Urinary bladder (tissue), 4 donors: Measurements from ENCODE around the gene NEK10. TPM values are rescaled to one million over a fixed set of nuclear protein-coding genes. Genes with fewer than 3 reads are reported as not detected.

Source experiments
- DNase-seq: peaks from one replicate; pipeline ENCODE4 v3.0.0-alpha.2; 2015; ENCODE audit errors: extremely low spot score
- H3K27ac ChIP-seq: one replicate; pipeline ENCODE4 v1.5.1; 2013; ENCODE audit warnings: low read depth, mild to moderate bottlenecking, moderate library complexity
- H3K36me3 ChIP-seq: one replicate; pipeline ENCODE4 v1.6.1; 2013; ENCODE audit warnings: mild to moderate bottlenecking, moderate library complexity; ENCODE audit not compliant: insufficient read depth
- H3K4me1 ChIP-seq: one replicate; pipeline ENCODE4 v1.6.1; 2013; ENCODE audit warnings: mild to moderate bottlenecking, moderate library complexity; ENCODE audit not compliant: insufficient read depth
- H3K4me3 ChIP-seq: one replicate; pipeline ENCODE4 v1.5.1; 2013; ENCODE audit warnings: low read depth, low read length
- WGBS: extraction: QIAGEN DNeasy Blood & Tissue Kit; methylation state at CpG from one replicate; pipeline ENCODE4 v1.1.7; 2013; 5-methylcytosine and 5-hydroxymethylcytosine counted together
- polyA plus RNA-seq: library from polyadenylated mRNA; stranded (reverse); fragments of 200-250 nt; gene quantifications from one replicate; pipeline ENCODE4 v1.2.3, GENCODE V29; 2013
- total RNA-seq: library from RNA; depleted of rRNA; stranded (reverse); fragments of >200 nt; gene quantifications from one replicate; pipeline ENCODE4 v1.2.3, GENCODE V29; 2014
- donor health status: healthy with polysubstance abuse.
- donor health status: healthy.

Gene NEK10
- total and polyA plus RNA-seq, 2 donors, result 2.0 to 7.5 TPM

DNA sequence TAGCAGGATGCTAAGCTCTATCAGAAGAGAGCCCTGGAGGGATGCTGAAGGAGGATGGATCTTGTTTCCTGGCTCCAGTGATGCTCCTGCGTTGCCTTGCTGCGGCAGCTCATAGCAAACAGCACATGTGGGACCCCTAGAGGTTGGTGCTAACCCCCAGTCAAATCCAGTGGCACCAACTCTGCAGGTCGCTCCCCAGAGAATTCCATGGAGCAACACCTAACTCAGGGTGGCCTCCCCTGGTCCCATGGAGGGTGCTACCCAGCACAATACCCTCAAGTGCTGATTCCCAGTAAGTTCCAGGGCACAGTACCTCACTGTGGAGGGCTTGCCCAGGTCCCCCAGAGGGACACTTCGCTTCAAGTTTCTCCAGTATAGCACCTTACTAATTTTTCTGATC, 231.2 kb downstream of the NEK10 start:
- H3K36me3 ChIP-seq, result no peaks in the 10 kb centered on the region
- DNase-seq, result no peak
- no peak overlapping the region for H3K4me3 ChIP-seq
- no peak overlapping the region for H3K27ac ChIP-seq
- no peaks in the 10 kb centered on the region for H3K4me1 ChIP-seq
- 94% methylated on average over 4 of the region's 4 CpGs for WGBS

- Histone ChIP-seq H3K27ac (no peak overlapping the region), H3K4me3 (no peak overlapping the region), H3K4me1 (no peaks in the 10 kb centered on the region), H3K36me3 (no peaks in the 10 kb centered on the region)
- 52% methylated on average over 2 of the region's 2 CpGs for WGBS
- no peak for DNase-seq
Observed at GRCh38 chr3:27134171-27134796, 234.9 kb downstream of the NEK10 start.

DNA sequence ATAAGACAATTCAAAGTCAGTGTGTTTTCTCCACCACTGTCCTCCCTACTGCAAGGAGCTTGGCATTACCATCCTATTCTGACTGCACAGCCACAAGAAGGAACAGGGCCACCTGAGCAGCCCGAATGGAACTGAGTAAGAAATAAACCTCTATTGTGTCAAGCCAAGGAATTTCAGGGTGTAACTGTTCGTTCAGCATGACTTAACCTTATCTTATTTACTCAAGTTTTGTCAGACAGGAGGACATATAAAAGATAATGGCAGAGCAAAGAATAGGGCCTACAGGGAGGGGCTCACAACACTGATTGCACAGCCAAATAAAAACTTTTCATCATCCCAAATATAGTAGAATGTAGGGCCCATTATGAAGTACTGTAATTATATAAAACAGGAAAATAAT, 236.1 kb downstream of the NEK10 start:
- 39% methylated on average over 2 of the region's 2 CpGs for WGBS
- Histone ChIP-seq H3K36me3 (no peaks in the 10 kb centered on the region), H3K4me1 (no peaks in the 10 kb centered on the region)

DNA sequence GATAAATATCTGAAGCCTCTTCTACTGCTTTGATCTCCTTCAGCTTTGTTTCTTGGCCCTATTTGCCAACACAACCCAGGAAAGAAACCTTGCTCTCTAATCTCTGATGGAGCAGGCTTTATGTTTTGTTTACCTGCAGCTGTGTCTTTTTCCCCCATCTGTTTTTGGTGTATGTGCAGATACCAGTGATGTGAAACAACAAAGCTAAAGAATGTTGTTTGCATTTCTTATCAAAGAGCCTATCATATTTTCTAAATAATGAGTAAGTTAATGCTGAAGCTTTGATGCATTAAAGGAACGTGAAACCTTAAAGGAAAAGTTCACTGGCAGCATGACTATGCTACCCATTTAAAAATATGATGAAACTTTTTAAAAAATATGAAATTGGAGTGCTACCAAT, 238.4 kb downstream of the NEK10 start:
- Histone ChIP-seq H3K27ac (no peak overlapping the region), H3K36me3 (no peaks in the 10 kb centered on the region), H3K4me1 (no peaks in the 10 kb centered on the region), H3K4me3 (no peak overlapping the region)
- DNase-seq, result no peak
- WGBS, result 67% methylated on average over 1 of the region's 1 CpG

More for the DNA sequence above, 236.1 kb downstream of the NEK10 start:
- no peak for DNase-seq
- H3K27ac ChIP-seq, result no peak overlapping the region
- no peak overlapping the region for H3K4me3 ChIP-seq

DNA sequence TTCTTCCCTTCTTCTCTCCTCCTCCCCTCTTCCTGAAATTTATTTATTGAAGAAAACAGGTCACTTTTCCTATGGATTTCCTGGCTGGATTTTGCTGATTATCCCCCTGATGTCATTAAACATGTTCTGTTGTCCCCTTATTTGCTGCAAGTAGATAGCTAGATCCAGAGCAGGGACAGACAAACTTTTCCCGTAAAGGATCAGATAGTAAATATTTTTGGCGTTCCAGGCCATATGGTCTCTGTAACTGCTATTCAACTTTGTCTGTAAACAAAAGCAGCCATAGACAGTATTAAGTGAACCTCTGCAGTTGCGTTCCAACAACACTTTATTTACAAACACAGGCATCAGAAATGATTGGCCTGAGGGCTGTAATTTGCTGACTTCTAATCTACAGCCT, 241.3 kb downstream of the NEK10 start:
- WGBS, result 50% methylated on average over 3 of the region's 3 CpGs
- Histone ChIP-seq H3K4me1 (no peaks in the 10 kb centered on the region), H3K36me3 (no peaks in the 10 kb centered on the region), H3K27ac (no peak overlapping the region), H3K4me3 (no peak overlapping the region)
- no peak for DNase-seq

- Histone ChIP-seq H3K4me1 (no peaks in the 10 kb centered on the region), H3K4me3 (no peak overlapping the region), H3K36me3 (no peaks in the 10 kb centered on the region), H3K27ac (no peak overlapping the region)
- DNase-seq, result no peak
- 89% methylated on average over 2 of the region's 2 CpGs for WGBS
Observed at GRCh38 chr3:27127195-27127594, 242.0 kb downstream of the NEK10 start.

DNA sequence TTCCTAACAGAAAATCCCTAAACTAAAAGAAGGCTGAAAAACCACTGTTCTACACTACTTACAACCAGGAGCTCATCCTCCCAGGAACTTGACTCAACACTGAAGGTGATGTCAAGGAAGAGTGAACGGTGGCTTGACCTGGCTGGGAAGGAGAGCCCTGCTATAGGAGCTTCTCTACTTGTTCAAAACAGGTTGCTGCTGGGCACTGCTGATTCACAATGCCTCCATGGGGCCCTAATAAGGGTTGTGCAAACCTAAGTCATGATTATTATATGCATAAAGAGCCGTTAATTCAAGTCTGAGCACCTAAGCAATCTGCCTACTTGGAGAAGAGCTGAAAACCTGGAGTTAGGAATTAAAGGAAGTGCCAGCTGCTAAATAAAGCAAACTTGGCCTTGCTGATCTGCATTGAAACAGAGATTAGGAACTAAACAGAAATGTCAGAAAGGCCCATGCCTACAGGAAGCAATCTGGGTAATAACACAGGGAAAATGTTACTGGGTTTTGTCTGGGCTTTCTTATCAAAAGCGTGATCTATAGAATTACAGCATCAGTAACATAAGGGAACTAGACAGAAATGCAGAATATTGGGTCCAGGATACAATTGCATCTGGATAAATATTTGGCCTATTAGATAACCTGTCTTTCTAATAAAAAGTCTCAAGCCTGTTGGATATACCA, 243.2 kb downstream of the NEK10 start:
- 83% methylated on average over 3 of the region's 3 CpGs for WGBS
- H3K4me1 ChIP-seq, result no peaks in the 10 kb centered on the region
- DNase-seq, result no peak
- no peak overlapping the region for H3K27ac ChIP-seq
- H3K4me3 ChIP-seq, result no peak overlapping the region
- no peaks in the 10 kb centered on the region for H3K36me3 ChIP-seq

DNA sequence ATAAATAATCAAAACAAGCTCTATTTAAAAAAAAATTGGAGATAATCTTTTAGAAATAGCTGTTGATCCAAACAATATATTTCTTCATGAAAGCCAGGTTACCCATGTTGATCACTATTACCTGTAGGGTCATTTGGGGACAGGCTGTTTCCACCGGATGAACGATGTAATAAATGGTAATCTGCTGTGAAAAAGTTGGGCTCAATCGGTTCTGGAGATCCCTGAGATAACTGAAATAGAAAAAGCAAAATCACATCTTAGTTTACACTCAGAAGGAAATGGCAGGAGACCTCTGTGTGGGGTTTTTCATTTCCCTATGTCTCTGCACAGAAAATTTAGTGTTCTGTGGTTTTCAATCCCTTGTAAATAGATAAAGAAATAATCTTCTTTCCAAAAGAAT, 249.5 kb downstream of the NEK10 start:
- peaks cover 2% of the 10 kb centered on the region for H3K36me3 ChIP-seq
- no peaks in the 10 kb centered on the region for H3K4me1 ChIP-seq
- no peak for DNase-seq
- no peak overlapping the region for H3K4me3 ChIP-seq
- WGBS, result 28% methylated on average over 3 of the region's 3 CpGs
- H3K27ac ChIP-seq, result no peak overlapping the region

GRCh38 chr3:27115352-27115751, 253.8 kb downstream of the NEK10 start:
- DNase-seq, result no peak
- WGBS, result 92% methylated on average over 1 of the region's 1 CpG
- no peak overlapping the region for H3K4me3 ChIP-seq
- H3K36me3 ChIP-seq, result peaks cover 2% of the 10 kb centered on the region
- H3K4me1 ChIP-seq, result no peaks in the 10 kb centered on the region
- no peak overlapping the region for H3K27ac ChIP-seq

- Histone ChIP-seq H3K27ac (no peak overlapping the region), H3K36me3 (peaks cover 2% of the 10 kb centered on the region), H3K4me3 (no peak overlapping the region), H3K4me1 (no peaks in the 10 kb centered on the region)
- 95% methylated on average over 1 of the region's 1 CpG for WGBS
- no peak for DNase-seq
Observed at GRCh38 chr3:27114684-27115083, 254.5 kb downstream of the NEK10 start.

- Histone ChIP-seq H3K36me3 (peaks cover 2% of the 10 kb centered on the region), H3K27ac (no peak overlapping the region), H3K4me3 (no peak overlapping the region), H3K4me1 (no peaks in the 10 kb centered on the region)
- no peak for DNase-seq
- WGBS, result 96% methylated on average over 2 of the region's 2 CpGs
Observed at GRCh38 chr3:27114129-27114528, 255.1 kb downstream of the NEK10 start.

- no peaks in the 10 kb centered on the region for H3K36me3 ChIP-seq
- H3K4me3 ChIP-seq, result no peak overlapping the region
- no peak overlapping the region for H3K27ac ChIP-seq
- 91% methylated on average over 3 of the region's 3 CpGs for WGBS
- no peak for DNase-seq
- no peaks in the 10 kb centered on the region for H3K4me1 ChIP-seq
Observed at GRCh38 chr3:27110020-27110419, 259.2 kb downstream of the NEK10 start.

GRCh38 chr3:27108322-27108721, 260.9 kb downstream of the NEK10 start:
- Histone ChIP-seq H3K4me1 (no peaks in the 10 kb centered on the region), H3K36me3 (no peaks in the 10 kb centered on the region), H3K27ac (no peak overlapping the region), H3K4me3 (no peak overlapping the region)
- 89% methylated on average over 4 of the region's 4 CpGs for WGBS
- DNase-seq, result no peak

DNA sequence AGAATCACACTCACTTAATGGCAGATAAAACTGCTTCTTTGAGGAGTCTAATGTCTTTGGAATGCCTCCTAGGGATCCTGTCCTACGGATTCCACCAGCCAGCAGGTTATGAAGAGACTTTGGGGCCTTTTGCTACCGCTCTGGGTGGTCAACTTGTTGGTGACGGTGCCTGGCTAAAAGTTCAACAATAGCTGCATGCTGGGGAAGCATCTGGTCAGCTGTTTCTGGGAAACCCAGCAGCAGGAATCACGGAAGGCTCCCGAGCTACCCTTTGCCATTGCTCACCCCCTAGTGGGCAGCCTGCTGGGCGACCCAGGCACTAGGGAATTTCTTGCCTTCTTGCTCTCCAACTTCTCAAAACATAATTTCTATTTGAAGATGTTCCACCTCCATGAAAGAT, 263.3 kb downstream of the NEK10 start:
- Histone ChIP-seq H3K4me1 (no peaks in the 10 kb centered on the region), H3K27ac (no peak overlapping the region), H3K4me3 (no peak overlapping the region), H3K36me3 (no peaks in the 10 kb centered on the region)
- 89% methylated on average over 6 of the region's 6 CpGs for WGBS
- no peak for DNase-seq
